ENCODE data around the gene FBXO4.

Gene FBXO4

DNA sequence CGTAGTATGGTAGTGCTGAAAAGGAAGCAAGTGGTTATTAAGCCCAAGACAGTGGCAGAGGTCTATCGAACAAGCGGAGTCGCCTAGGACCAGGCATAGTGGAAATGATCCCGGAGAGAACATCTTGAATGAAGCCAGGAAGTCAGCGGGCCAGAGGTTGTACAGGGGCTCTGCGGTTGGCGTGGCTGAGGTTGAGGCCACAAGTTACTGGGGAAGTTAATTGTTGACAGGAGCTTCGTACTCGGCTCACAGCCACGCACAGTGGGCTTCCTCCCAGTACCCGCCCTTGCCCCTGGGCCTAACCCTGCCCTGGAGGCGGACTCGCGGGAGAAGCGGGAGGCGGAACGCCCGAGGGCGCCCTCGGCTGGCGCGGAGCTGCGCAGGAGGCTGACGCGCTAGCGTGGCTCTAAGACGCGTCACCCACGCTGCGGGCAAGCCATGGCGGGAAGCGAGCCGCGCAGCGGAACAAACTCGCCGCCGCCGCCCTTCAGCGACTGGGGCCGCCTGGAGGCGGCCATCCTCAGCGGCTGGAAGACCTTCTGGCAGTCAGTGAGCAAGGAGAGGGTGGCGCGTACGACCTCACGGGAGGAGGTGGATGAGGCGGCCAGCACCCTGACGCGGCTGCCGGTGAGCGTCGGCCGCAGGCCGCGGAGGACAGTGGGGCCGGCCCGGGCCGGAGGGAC is at the start of gene FBXO4 (continued):
- no peak for TF ChIP-seq RBAK (tag by site-specific recombination; IDR thresholded peaks at IDR 0.05)
- TF ChIP-seq, protein P1, sequence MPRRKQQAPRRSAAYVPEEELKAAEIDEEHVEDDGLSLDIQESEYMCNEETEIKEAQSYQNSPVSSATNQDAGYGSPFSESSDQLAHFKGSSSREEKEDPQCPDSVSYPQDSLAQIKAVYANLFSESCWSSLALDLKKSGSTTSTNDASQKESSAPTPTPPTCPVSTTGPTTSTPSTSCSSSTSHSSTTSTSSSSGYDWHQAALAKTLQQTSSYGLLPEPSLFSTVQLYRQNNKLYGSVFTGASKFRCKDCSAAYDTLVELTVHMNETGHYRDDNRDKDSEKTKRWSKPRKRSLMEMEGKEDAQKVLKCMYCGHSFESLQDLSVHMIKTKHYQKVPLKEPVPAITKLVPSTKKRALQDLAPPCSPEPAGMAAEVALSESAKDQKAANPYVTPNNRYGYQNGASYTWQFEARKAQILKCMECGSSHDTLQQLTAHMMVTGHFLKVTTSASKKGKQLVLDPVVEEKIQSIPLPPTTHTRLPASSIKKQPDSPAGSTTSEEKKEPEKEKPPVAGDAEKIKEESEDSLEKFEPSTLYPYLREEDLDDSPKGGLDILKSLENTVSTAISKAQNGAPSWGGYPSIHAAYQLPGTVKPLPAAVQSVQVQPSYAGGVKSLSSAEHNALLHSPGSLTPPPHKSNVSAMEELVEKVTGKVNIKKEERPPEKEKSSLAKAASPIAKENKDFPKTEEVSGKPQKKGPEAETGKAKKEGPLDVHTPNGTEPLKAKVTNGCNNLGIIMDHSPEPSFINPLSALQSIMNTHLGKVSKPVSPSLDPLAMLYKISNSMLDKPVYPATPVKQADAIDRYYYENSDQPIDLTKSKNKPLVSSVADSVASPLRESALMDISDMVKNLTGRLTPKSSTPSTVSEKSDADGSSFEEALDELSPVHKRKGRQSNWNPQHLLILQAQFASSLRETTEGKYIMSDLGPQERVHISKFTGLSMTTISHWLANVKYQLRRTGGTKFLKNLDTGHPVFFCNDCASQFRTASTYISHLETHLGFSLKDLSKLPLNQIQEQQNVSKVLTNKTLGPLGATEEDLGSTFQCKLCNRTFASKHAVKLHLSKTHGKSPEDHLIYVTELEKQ (tag by site-specific recombination; IDR thresholded peaks at IDR 0.05; ENCODE audit: borderline replicate concordance): no peak
- no peak for TF ChIP-seq OVOL3 (tag by site-specific recombination; IDR thresholded peaks at IDR 0.05)
- TF ChIP-seq ZNF10 (tag by site-specific recombination; IDR thresholded peaks at IDR 0.05): no peak
- no peak for TF ChIP-seq ZNF560 (tag by site-specific recombination; IDR thresholded peaks at IDR 0.05; ENCODE audit: borderline replicate concordance)
- TF ChIP-seq, protein P2, sequence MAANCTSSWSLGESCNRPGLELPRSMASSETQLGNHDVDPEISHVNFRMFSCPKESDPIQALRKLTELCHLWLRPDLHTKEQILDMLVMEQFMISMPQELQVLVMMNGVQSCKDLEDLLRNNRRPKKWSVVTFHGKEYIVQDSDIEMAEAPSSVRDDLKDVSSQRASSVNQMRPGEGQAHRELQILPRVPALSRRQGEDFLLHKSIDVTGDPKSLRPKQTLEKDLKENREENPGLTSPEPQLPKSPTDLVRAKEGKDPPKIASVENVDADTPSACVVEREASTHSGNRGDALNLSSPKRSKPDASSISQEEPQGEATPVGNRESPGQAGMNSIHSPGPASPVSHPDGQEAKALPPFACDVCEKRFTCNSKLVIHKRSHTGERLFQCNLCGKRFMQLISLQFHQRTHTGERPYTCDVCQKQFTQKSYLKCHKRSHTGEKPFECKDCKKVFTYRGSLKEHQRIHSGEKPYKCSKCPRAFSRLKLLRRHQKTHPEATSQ (tag by site-specific recombination; IDR thresholded peaks at IDR 0.05): peak; percentile 78; the same call in 1 of the 2 replicates
- TF ChIP-seq, protein P3, sequence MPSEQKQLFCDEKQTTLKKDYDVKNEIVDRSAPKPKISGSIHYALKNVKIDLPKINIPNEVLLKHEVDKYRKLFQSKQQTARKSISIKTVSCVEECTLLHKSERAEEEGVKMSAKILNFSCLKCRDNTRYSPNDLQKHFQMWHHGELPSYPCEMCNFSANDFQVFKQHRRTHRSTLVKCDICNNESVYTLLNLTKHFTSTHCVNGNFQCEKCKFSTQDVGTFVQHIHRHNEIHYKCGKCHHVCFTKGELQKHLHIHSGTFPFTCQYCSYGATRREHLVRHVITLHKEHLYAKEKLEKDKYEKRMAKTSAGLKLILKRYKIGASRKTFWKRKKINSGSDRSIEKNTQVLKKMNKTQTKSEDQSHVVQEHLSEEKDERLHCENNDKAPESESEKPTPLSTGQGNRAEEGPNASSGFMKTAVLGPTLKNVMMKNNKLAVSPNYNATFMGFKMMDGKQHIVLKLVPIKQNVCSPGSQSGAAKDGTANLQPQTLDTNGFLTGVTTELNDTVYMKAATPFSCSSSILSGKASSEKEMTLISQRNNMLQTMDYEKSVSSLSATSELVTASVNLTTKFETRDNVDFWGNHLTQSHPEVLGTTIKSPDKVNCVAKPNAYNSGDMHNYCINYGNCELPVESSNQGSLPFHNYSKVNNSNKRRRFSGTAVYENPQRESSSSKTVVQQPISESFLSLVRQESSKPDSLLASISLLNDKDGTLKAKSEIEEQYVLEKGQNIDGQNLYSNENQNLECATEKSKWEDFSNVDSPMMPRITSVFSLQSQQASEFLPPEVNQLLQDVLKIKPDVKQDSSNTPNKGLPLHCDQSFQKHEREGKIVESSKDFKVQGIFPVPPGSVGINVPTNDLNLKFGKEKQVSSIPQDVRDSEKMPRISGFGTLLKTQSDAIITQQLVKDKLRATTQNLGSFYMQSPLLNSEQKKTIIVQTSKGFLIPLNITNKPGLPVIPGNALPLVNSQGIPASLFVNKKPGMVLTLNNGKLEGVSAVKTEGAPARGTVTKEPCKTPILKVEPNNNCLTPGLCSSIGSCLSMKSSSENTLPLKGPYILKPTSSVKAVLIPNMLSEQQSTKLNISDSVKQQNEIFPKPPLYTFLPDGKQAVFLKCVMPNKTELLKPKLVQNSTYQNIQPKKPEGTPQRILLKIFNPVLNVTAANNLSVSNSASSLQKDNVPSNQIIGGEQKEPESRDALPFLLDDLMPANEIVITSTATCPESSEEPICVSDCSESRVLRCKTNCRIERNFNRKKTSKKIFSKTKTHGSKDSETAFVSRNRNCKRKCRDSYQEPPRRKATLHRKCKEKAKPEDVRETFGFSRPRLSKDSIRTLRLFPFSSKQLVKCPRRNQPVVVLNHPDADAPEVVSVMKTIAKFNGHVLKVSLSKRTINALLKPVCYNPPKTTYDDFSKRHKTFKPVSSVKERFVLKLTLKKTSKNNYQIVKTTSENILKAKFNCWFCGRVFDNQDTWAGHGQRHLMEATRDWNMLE (tag by site-specific recombination; conservative IDR thresholded peaks at IDR 0.05; ENCODE audit: low read depth): peak; percentile 43
- TF ChIP-seq, protein P4, sequence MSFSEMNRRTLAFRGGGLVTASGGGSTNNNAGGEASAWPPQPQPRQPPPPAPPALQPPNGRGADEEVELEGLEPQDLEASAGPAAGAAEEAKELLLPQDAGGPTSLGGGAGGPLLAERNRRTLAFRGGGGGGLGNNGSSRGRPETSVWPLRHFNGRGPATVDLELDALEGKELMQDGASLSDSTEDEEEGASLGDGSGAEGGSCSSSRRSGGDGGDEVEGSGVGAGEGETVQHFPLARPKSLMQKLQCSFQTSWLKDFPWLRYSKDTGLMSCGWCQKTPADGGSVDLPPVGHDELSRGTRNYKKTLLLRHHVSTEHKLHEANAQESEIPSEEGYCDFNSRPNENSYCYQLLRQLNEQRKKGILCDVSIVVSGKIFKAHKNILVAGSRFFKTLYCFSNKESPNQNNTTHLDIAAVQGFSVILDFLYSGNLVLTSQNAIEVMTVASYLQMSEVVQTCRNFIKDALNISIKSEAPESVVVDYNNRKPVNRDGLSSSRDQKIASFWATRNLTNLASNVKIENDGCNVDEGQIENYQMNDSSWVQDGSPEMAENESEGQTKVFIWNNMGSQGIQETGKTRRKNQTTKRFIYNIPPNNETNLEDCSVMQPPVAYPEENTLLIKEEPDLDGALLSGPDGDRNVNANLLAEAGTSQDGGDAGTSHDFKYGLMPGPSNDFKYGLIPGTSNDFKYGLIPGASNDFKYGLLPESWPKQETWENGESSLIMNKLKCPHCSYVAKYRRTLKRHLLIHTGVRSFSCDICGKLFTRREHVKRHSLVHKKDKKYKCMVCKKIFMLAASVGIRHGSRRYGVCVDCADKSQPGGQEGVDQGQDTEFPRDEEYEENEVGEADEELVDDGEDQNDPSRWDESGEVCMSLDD (tag by site-specific recombination; IDR thresholded peaks at IDR 0.05): no peak
- TF ChIP-seq ZSCAN30 (tag by site-specific recombination; IDR thresholded peaks at IDR 0.05): peak; percentile 8; the same call in 1 of the 2 replicates
- TF ChIP-seq ZSCAN23 (tag by site-specific recombination; IDR thresholded peaks at IDR 0.05): 0 out of 2 replicates have a peak, but pooled peaks have one; percentile 27
- TF ChIP-seq KLF8 (tag by site-specific recombination; IDR thresholded peaks at IDR 0.05): peak; percentile 77
- TF ChIP-seq, protein P5, sequence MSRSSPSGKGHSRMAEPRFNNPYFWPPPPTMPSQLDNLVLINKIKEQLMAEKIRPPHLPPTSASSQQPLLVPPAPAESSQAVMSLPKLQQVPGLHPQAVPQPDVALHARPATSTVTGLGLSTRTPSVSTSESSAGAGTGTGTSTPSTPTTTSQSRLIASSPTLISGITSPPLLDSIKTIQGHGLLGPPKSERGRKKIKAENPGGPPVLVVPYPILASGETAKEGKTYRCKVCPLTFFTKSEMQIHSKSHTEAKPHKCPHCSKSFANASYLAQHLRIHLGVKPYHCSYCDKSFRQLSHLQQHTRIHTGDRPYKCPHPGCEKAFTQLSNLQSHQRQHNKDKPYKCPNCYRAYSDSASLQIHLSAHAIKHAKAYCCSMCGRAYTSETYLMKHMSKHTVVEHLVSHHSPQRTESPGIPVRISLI (tag by site-specific recombination; IDR thresholded peaks at IDR 0.05): no peak
- peak; percentile 40; the same call in 1 of the 2 replicates for TF ChIP-seq ZNF843 (tag by site-specific recombination; IDR thresholded peaks at IDR 0.05)
- peak; percentile 93 for TF ChIP-seq YY2 (tag by site-specific recombination; IDR thresholded peaks at IDR 0.05)
- TF ChIP-seq ZNF585B (tag by site-specific recombination; IDR thresholded peaks at IDR 0.05): peak; percentile 5; the same call in 1 of the 2 replicates
- peak; percentile 76 for TF ChIP-seq OSR2 (tag by site-specific recombination; IDR thresholded peaks at IDR 0.05)
- 0 out of 2 replicates have a peak, but pooled peaks have one; percentile 39 for TF ChIP-seq HOXA7 (CRISPR knock-in tag; IDR thresholded peaks at IDR 0.05; ENCODE audit: borderline replicate concordance)
- TF ChIP-seq ZNF501 (tag by site-specific recombination; IDR thresholded peaks at IDR 0.05): peak; percentile 92
- peak; percentile 89 for TF ChIP-seq IKZF3 (tag by site-specific recombination; IDR thresholded peaks at IDR 0.05)
- TF ChIP-seq EGR2 (tag by site-specific recombination; IDR thresholded peaks at IDR 0.05; ENCODE audit: low read depth): peak; percentile 97

Measured in HEK293 (cell line).